ENCODE measurements around the gene ZNF785.

ZNF785 gene

DNA sequence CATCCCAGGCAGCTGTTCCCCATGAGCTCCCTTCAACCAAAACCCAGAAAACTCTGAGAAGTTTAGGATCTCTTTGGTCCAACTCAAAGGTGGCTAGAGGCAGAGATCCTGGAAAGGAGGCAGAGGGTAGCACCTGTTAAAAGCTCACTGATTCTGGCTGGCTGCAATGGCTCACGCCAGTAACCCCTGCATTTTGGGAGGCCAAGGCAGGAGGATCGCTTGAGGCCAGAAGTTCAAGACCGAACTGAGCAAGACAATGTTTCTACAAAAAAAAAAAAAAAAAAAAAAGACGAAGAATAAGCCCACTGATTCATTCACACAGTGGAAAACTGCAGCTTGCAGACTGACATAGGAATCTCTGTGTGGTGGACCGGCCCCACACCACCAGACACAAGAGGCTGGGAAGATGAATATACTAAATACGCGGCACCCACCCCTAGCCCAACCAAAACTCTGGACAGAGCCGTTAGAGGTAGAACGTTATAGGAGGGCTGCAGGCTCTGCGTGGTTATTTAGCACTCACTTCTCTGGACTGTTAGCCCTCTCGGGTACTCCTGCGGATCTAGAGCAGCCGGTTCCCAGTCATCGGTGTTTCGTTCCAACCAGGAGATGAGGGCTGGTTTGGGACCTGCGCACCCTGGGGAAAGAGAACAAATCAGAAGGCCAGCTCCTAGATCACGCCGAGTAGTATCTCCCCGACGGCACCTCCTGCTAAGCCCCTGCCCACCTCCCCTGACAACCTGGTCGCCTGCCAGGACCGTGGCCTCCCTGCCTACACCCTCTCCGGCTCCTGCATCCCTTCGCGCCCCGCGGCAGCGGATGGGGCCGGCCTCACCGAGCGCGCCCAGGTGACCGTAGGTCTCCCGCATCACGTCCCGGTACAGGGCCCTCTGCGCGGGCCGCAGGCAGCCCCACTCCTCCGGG lies 23.8 kb upstream of the ZNF785 start:
- H3K27ac ChIP-seq, result peak overlapping the region; percentile 96

DNA sequence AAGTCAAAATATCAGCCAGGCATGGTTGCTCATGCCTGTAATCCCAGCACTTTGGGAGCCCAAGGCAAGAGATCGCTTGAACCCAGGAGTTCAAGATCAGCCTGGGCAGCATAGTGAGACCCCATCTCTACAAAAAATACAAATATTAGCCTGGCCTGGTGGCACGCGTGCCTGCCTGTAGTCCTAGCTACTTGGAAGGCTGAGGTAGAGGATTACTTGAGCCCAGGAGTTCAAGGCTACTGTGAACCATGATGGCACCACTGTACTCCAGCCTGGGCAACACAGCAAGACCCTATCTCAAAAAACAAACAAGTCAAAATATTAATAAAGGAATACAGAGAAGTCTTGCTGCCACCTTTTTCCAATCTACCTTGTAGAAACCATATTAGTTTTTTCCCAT lies 20.5 kb upstream of the ZNF785 start:
- no peak overlapping the region for H3K27ac ChIP-seq
- no peak for TF ChIP-seq ZFX (IDR thresholded peaks at IDR 0.05)
- TF ChIP-seq, protein P1, sequence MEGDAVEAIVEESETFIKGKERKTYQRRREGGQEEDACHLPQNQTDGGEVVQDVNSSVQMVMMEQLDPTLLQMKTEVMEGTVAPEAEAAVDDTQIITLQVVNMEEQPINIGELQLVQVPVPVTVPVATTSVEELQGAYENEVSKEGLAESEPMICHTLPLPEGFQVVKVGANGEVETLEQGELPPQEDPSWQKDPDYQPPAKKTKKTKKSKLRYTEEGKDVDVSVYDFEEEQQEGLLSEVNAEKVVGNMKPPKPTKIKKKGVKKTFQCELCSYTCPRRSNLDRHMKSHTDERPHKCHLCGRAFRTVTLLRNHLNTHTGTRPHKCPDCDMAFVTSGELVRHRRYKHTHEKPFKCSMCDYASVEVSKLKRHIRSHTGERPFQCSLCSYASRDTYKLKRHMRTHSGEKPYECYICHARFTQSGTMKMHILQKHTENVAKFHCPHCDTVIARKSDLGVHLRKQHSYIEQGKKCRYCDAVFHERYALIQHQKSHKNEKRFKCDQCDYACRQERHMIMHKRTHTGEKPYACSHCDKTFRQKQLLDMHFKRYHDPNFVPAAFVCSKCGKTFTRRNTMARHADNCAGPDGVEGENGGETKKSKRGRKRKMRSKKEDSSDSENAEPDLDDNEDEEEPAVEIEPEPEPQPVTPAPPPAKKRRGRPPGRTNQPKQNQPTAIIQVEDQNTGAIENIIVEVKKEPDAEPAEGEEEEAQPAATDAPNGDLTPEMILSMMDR (conservative IDR thresholded peaks at IDR 0.05), result no peak

More for the DNA sequence above, 23.8 kb upstream of the ZNF785 start:
- TF ChIP-seq, protein P1 (conservative IDR thresholded peaks at IDR 0.05), result no peak
- TF ChIP-seq ZFX (IDR thresholded peaks at IDR 0.05), result no peak

DNA sequence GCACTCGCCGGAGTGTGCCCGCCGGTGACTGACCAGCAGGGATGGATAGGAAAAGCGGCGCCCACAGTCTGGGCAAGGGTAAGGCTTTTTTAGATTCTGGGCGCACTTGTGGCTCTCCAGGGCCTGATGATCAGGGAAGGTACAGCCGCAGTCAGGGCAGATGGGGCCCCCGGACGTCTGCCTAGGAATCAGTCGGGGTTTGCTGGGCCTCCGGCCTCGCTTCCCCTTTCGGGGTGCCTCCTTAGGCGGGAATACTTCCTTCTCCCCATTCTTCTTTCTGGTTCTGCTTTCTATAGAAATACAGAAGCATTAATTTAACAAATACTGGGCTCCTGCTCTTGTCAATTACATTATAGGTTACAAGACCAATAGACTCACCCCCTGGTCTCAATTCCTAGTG lies 19.7 kb upstream of the ZNF785 start:
- no peak for TF ChIP-seq ZFX (IDR thresholded peaks at IDR 0.05)
- TF ChIP-seq, protein P1 (conservative IDR thresholded peaks at IDR 0.05), result no peak
- no peak overlapping the region for H3K27ac ChIP-seq

DNA sequence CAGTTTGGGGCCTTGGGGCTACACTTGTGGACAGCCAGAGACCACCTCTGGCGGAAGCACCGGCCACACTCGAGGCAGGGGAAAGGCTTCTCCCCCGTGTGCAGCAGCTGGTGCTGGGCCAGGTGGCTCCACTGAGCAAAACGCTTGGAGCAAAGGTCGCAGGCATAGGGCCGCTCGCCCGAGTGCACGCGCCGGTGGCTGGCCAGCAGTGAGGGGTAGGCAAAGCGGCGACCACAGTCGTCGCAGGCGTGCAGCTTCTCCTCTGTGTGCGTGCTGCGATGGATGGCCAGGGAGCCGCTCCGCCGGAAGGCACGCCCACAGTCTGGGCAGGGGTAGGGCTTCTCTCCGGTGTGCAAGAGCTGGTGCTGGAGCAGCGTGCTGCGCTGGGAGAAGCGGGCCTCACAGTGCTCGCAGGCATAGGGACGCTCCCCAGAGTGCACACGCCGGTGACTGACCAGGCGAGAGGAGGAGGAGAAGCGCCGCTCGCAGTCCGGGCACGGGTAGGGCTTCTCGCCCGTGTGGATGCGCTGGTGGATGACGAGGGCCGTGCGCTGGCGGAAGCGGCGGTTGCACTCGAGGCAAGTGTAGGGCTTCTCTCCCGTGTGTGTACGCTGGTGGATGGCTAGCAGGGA lies 18.9 kb upstream of the ZNF785 start:
- no peak overlapping the region for H3K27ac ChIP-seq
- TF ChIP-seq, protein P1 (conservative IDR thresholded peaks at IDR 0.05), result no peak
- TF ChIP-seq ZFX (IDR thresholded peaks at IDR 0.05), result no peak

DNA sequence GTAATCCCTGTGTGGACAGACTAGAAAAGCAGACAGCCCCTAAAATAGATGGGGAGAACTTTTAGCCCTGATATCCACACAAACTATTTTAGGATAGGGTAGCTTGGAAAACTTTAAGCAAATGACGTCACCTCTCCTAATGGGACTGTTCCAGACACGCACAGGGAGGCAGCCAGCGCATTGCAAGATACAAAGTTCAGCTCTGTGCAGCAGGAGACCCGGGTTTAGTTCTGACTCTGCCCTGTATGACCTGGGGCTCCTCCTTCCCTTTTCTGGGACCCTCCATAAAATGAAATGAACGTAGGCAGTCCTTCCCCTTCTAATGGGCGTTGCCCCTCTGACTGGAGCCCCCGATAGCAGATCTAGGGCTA lies 18.4 kb upstream of the ZNF785 start:
- TF ChIP-seq, protein P1 (conservative IDR thresholded peaks at IDR 0.05), result no peak
- TF ChIP-seq ZFX (IDR thresholded peaks at IDR 0.05), result no peak
- H3K27ac ChIP-seq, result no peak overlapping the region

DNA sequence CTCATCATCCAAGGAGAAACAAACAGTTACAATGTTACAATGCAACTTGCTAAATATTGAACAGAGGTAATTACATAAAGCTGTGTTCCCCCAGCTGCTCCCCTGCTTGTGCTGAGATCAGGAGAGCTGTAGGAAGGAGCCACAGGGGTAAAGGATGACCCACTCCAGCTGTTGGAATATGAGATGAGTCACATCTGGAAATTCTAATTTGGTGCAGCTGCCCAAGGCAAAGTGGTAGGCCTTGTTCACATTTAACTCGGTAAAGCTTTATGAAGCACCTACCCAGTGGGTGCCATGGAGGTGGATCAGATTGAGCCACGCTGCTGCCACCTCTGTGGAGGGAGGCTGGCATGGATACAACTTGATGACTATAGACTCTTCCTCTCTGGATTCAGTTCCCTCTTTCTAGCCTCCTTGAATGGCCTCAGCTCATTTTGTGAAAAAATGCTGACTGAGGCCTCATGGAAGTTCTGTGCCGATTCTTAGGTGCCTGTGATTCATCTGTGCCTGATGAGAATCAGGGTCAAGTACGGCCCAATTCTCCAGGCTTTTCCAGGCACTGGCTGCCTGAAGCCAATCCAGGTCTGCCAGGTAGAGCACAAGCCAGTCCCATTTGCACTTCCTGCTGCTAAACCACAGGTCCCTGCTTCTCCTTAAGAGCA lies 17.2 kb upstream of the ZNF785 start:
- TF ChIP-seq, protein P1 (conservative IDR thresholded peaks at IDR 0.05), result no peak
- no peak for TF ChIP-seq ZFX (IDR thresholded peaks at IDR 0.05)
- no peak overlapping the region for H3K27ac ChIP-seq

DNA sequence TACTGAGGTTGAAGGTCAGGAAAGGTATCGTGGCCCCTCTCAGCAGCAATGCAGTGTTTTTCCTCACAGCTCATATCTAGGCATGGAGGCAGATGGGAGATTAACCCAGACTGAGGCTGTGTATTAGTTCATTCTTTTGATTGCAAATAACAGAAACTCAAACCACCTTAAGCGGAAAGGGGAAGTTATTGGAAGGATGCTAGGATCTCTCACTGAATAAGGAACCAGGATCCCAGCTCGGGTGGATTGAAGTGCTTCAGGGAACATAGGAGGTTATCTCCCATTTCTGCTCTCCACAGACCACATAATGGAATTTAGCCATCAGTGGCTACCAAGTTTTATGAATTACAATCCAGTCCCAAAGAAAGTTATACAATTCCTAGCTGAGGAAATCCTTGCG lies 16.5 kb upstream of the ZNF785 start:
- TF ChIP-seq, protein P1 (conservative IDR thresholded peaks at IDR 0.05), result no peak
- no peak for TF ChIP-seq ZFX (IDR thresholded peaks at IDR 0.05)
- H3K27ac ChIP-seq, result no peak overlapping the region
